Liver (tissue), 9 donors: ENCODE results near the gene PCNT. TPM values are rescaled to one million over a fixed set of nuclear protein-coding genes. Genes with fewer than 3 reads are reported as not detected.

Source experiments
- DNase-seq: peaks from one replicate; pipeline ENCODE4 v3.0.0-alpha.2; 2017; ENCODE audit warnings: low spot score
- H3K27ac ChIP-seq, 2 donors: one replicate each; pipeline ENCODE4 v1.7.0; 2013; ENCODE audit warnings: inconsistent platforms in 2 of 2, low read length in 2 of 2, control low read depth in 1 of 2, low read depth in 1 of 2, mild to moderate bottlenecking in 1 of 2
- H3K27me3 ChIP-seq, 4 donors: one replicate each; pipeline versions ENCODE4 v1.6.1 to v1.7.0; 2013; ENCODE audit warnings: low read length in 3 of 4, inconsistent platforms in 1 of 4, mild to moderate bottlenecking in 1 of 4, moderate library complexity in 1 of 4; ENCODE audit not compliant: control insufficient read depth in 4 of 4, insufficient read depth in 4 of 4
- H3K36me3 ChIP-seq, 4 donors: one replicate each; pipeline versions ENCODE4 v1.6.1 to v1.7.0; 2013; ENCODE audit warnings: low read length in 3 of 4, mild to moderate bottlenecking in 3 of 4, low read depth in 1 of 4, moderate library complexity in 1 of 4; ENCODE audit not compliant: control insufficient read depth in 4 of 4, insufficient read depth in 3 of 4
- H3K4me1 ChIP-seq, 4 donors: one replicate each; pipeline versions ENCODE4 v1.6.1 to v1.7.0; 2013; ENCODE audit warnings: low read length in 3 of 4, mild to moderate bottlenecking in 3 of 4, moderate library complexity in 1 of 4; ENCODE audit not compliant: control insufficient read depth in 4 of 4, insufficient read depth in 4 of 4
- H3K4me3 ChIP-seq, 3 donors: one replicate each; pipeline versions ENCODE4 v1.6.1 to v1.7.0; 2013; ENCODE audit warnings: low read length in 3 of 3, control low read depth in 1 of 3, low read depth in 1 of 3, mild to moderate bottlenecking in 1 of 3
- H3K9ac ChIP-seq, 2 donors: one replicate each; pipeline ENCODE4 v1.7.0; 2013; ENCODE audit warnings: low read length in 2 of 2, mild to moderate bottlenecking in 2 of 2, moderate library complexity in 2 of 2, control low read depth in 1 of 2, low read depth in 1 of 2
- H3K9me3 ChIP-seq, 4 donors: one replicate each; pipeline versions ENCODE4 v1.6.1 to v1.7.0; 2013; ENCODE audit warnings: low read length in 3 of 4; ENCODE audit not compliant: control insufficient read depth in 4 of 4
- ATF3 ChIP-seq: IDR thresholded peaks from 2 replicates; pipeline ENCODE4 v1.6.1; 2016; ENCODE audit warnings: antibody characterized with exemption
- CTCF ChIP-seq: fragments of 150-350 bp; IDR thresholded peaks from 2 replicates; pipeline ENCODE4 v1.5.1; 2017; ENCODE audit warnings: improper control_type of control experiment, low read depth, low read length; ENCODE audit not compliant: missing input control
- FOXA1 ChIP-seq: IDR thresholded peaks from 2 replicates; pipeline ENCODE4 v1.6.1; 2016; ENCODE audit warnings: antibody characterized with exemption
- MAX ChIP-seq: IDR thresholded peaks from 2 replicates; pipeline ENCODE4 v1.6.1; 2016; ENCODE audit warnings: antibody characterized with exemption
- REST ChIP-seq: IDR thresholded peaks from 2 replicates; pipeline ENCODE4 v1.6.1; 2016; ENCODE audit warnings: antibody characterized with exemption, mild to moderate bottlenecking
- RXRA ChIP-seq, 2 donors: IDR thresholded peaks; 2 replicates each; pipeline ENCODE4 v1.6.1; 2017 to 2018; ENCODE audit warnings: antibody characterized with exemption in 2 of 2, mild to moderate bottlenecking in 1 of 2
- SP1 ChIP-seq: IDR thresholded peaks from 2 replicates; pipeline ENCODE4 v1.6.1; 2018; ENCODE audit warnings: antibody characterized with exemption, mild to moderate bottlenecking
- YY1 ChIP-seq: IDR thresholded peaks from 2 replicates; pipeline ENCODE4 v1.6.1; 2016; ENCODE audit warnings: antibody characterized with exemption, mild to moderate bottlenecking
- WGBS: extraction: QIAGEN DNeasy Blood & Tissue Kit; methylation state at CpG from one replicate; pipeline ENCODE4 v1.1.7; 2013; 5-methylcytosine and 5-hydroxymethylcytosine counted together
- polyA plus RNA-seq, 2 donors: library from polyadenylated mRNA; stranded (reverse) in 1 of 2; unstranded in 1 of 2; fragments of 200-250 nt in 1 of 2; fragments of >200 nt in 1 of 2; fragmentation: Nextera tagmentation in 1 of 2; extraction: Ambion mirVana in 1 of 2; gene quantifications; one replicate each; pipeline versions ENCODE4 v1.2.1 to v1.2.3, GENCODE V29; 2013 to 2015
- total RNA-seq, 2 donors: library from RNA; depleted of rRNA; stranded (reverse); fragments of >200 nt; gene quantifications; one replicate each; pipeline ENCODE4 v1.2.3, GENCODE V29; 2014
- donor health status: healthy.
- donor health status: healthy.
- donor health status: healthy.
- donor health status: healthy.
- donor health status: healthy.

The PCNT gene
- total and polyA plus RNA-seq, 4 donors: 6.7 to 36.8 (median 15.2) TPM

- Histone ChIP-seq H3K4me3 (no peak overlapping the region), H3K9me3 (no peaks in the 10 kb centered on the region), H3K27ac (no peak overlapping the region), H3K27me3 (no peaks in the 10 kb centered on the region), H3K36me3 (peaks cover 0 to 3% (median 2%) of the 10 kb centered on the region in 4 donors), H3K4me1 (no peaks in the 10 kb centered on the region), H3K9ac (no peak overlapping the region)
- DNase-seq: no peak
- TF ChIP-seq SP1 (no peak), RXRA (IDR thresholded peaks at IDR 0.05) (no peak), REST (no peak)
- WGBS: 82% methylated on average over 3 of the region's 3 CpGs
Observed at GRCh38 chr21:46465651-46466050, 141.7 kb downstream of the PCNT start.

GRCh38 chr21:46468108-46468774 lies 144.3 kb downstream of the PCNT start:
- H3K4me3 ChIP-seq: no peak overlapping the region
- WGBS: 92% methylated on average over 6 of the region's 6 CpGs
- H3K9me3 ChIP-seq: no peaks in the 10 kb centered on the region
- no peak for DNase-seq
- TF ChIP-seq CTCF (no peak), MAX (no peak), RXRA (IDR thresholded peaks at IDR 0.05) (no peak), SP1 (no peak), ATF3 (no peak), REST (no peak), FOXA1 (no peak), YY1 (no peak)
- H3K27ac ChIP-seq: no peak overlapping the region
- peaks cover 0 to 3% (median 1%) of the 10 kb centered on the region in 4 donors for H3K36me3 ChIP-seq
- peaks cover 0 to 2% (median 0%) of the 10 kb centered on the region in 4 donors for H3K4me1 ChIP-seq
- H3K9ac ChIP-seq: no peak overlapping the region
- no peaks in the 10 kb centered on the region for H3K27me3 ChIP-seq
